Measurements from ENCODE around the gene LARP1B.
"Not testable (repeated sequence)": the region's sequence is repeated elsewhere in the genome, so short reads cannot be mapped to it uniquely, and the experiment has no call there.

LARP1B gene

DNA sequence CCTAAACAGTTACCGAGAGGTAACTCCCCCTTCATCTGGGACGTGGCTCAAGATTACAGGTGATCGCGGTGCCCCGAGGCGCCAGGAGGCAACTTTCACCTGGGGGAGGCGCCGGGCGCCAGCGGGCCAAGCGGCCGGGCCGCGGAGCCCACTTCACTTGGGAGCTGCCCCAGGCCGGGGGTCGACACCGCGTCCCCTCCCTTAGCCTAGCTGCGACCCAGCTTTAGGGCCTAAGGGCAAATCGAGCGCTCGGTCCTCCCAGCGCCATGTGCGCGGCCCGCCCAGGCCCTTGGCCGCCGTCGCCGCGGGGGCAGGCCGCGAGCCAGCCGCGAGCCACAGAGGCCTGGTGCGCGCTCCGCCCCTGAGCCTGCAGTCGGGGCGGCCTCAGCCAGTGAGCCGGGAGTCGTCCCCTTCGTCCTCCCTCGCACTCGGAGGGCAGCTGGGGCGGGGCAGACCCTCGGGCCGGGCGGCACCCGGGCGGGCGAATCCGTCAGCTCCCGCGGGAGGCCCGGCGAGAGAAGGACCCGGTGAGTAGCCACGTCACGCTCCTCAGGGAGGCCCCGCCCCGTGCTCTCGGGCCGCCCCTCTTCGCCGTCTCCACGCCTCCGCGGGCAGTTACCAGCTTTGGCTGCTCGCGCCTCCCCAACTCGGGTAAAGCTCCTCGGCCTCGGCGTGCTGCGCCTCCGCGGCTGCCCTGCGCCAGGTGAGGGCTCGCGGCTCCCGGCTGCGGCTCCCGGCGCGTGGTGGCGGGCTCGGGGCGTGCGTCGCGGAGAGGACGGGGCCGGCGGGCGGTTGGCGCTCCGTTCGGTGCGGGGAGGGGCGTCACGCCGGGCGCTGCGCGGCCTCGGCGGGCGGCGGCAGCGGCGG lies at the start of gene LARP1B:
TSS of gene LARP1B (plus strand) at position 614 of the 867 bp plus-strand sequence. CDS start 13,640 bp downstream, outside the sequence.
- peak; percentile 93 for DNase-seq

DNA sequence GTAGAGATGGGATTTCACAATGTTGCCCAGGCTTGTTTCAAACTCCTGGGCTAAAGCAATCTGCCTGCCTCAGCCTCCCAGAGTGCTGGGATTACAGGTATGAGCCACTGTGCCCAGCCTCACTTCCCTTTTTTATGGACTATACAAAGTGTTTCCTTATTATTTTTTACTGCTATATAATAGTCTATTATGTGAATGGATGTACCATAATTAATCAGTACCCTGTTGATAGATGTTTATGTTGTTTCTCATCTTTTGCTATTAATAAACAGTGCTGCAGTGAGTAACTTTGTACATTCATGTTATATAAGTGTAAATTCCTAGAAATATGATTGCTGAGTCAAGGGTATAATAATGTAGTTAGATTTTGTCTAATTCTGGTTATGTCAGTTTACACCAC lies 35.8 kb upstream of the LARP1B start:
- DNase-seq: no peak

GRCh38 chr4:128029907-128030306 lies 31.2 kb upstream of the LARP1B start:
- no peak for DNase-seq

DNA sequence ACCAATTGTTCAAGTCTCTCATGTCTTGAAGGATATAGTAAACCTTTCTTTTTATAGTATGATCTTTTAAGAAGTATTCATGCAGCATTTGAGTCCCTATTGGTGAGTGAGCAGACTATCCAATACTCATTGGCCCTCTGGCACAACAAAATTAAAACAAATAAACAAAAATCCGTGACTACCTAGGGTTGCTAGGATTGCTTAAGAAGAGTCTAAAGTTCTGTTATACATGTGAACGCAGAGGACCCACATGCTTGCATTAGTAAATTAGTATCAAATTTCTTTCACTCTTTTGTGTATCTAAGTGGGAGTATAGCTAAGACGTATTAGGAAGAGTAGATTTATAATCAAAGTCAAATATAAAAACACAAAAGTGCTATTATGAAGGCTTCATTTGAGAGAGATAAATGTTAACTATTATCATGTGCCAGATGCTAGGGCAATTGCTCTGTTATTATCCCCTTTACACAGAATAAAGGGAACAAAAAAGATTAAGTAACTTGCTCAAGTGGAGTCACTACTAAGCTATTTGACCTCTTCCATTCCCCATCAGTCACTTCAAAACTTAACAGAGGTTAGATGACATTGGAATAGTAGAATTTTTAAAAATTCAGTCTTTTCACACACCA lies 29.2 kb upstream of the LARP1B start:
- DNase-seq: no peak

DNA sequence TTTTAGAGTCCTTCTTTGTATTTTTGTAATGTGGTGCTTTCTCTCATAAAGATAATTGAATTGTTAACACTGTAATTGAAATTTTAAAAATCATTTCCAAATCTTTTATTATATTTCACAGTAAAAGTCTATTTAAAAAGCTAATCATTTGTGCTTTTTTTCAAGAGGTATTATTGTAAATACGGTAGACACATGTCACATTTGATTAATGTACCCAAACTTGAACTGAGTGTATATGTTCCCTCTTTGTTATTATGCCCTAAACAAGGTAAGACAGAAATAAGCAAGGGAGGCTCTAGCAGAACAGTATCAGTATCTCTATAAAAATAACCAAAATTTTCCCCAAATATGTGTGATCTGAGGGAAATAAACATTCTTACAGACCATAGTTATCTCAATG lies 21.5 kb upstream of the LARP1B start:
- DNase-seq: no peak

GRCh38 chr4:128047019-128047418 lies 14.1 kb upstream of the LARP1B start:
- not testable (repeated sequence) for DNase-seq

- DNase-seq: not testable (repeated sequence)
These were observed 13.6 kb upstream of the LARP1B start for GRCh38 chr4:128047514-128047913.

DNA sequence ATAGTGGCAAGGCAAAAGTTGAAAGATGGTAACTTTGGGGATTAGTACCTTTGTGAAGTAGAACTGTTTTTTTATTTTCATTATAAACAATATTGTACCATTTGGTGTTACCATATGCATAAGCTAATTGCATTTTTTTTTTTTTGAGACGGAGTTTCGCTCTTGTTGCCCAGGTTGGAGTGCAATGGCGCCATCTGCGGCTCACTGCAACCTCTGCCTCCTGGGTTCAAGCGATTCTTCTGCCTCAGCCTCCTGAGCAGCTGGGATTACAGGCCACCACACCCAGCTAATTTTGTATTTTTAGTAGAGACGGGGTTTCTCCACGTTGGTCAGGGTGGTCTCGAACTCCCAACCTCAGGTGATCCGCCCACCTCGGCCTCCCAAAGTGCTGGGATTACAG lies 9.9 kb upstream of the LARP1B start:
- not testable (repeated sequence) for DNase-seq

DNA sequence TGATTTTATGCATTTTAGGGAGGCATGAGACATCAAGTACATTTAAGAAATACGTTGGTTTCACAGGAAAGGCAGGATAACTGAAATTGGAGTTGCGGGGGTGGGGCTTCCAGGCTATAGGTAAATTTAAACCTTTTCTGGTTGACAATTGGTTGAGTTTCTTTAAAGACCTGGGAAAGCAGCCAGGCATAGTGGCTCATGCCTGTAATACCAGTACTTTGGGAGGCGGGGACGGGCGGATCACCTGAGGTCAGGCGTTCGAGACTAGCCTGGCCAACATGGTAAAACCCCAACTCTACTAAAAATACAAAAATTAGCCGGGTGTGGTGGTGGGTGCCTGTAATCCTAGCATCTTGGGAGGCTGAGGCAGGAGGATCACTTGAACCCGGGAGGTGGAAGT lies 6.2 kb upstream of the LARP1B start:
- DNase-seq: not testable (repeated sequence)

- not testable (repeated sequence) for DNase-seq
These were observed 5.5 kb upstream of the LARP1B start for GRCh38 chr4:128055441-128056206.

DNA sequence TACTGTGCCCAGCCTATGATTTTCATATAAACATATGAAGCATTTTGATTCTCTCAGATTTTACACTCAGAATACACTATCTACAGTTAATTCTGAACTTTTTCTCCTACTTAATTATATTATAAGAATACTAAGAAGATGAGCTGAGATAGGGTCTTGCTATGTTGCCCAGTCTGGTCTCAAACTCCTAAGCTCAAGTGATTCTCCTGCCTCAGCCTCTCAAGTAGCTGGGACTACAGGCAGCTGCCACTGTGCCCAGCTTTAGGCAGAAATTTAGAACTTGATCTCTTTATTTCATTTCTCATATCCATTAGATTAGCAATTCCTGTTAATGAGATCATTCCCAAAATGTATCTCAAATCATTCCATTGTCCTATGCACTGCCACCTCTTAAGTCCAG lies 4.7 kb upstream of the LARP1B start:
- DNase-seq: no peak

DNA sequence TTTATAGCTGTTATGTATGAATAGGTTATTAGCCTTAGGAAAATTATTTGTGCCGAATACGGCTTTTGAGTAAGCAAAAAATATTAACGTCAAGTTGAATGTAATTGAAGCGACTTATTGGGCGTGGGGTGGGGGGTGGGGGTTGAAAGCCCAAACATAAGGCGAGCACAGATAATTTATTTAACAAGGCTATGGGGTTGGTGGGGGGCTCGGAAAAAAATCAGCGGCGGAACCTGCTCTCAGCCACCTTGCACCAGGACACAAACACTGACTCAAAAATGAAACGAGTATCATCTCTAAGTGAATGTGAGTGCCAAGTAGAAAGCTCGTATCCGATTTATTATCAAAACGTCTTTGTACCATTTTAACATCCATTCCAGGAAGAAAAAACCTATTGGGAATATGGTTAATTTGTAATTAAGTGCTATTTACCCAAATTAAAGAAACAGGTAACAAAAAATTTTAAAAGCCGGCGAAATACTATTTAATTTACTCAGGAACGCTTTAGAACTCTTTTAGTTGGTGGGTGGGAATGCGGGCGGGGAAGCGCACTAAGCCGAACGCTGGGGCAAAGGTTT lies 902 bp upstream of the LARP1B start:
- DNase-seq: peak; percentile 3

GRCh38 chr4:128061566-128062536 lies 739 bp downstream of the LARP1B start:
- peak; percentile 75 for DNase-seq

GRCh38 chr4:128066453-128066820 lies 5.3 kb downstream of the LARP1B start:
- DNase-seq: not testable (repeated sequence)

DNA sequence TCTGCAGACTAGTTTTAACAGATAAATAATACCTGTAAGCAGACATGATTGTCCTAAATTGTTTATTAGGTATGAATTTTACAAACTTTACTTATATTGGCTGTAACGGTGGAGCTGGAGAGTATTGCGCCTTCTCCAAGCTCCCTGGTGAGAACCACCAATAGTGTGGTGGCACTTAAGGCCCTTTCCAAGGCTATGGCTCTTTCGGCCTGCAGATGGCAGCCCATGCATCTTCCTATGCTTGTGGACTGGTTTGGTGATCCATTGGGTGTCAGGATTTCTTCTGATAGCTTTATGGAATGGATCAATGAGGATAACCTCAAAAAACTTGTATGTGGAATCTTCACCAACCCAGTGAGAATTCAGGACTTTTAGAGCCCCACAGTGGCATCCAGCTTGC lies 7.8 kb downstream of the LARP1B start:
- no peak for DNase-seq

GRCh38 chr4:128076464-128076863 lies 15.4 kb downstream of the LARP1B start:
- DNase-seq: no peak

- not testable (repeated sequence) for DNase-seq
These were observed 34.2 kb downstream of the LARP1B start for GRCh38 chr4:128095293-128095692.

DNA sequence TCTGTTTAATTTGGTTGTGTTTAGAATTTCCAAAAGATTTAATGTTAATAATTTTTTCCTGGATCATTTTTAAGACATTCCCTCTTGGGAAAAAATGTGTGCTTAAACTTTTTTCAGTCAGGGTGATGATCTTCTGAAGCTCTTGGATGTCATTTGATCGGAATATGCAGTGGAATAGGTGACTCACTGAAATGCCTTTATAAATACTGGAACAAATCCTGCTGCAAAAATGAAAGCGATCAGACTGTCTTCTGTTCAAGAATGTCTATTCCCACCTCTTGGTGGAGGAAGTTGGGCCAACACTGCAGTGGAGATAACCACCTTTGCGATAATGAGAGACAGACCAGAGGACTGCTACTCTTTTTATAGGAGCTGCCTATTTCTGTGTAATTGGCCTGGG lies 46.7 kb downstream of the LARP1B start:
- DNase-seq: no peak

- DNase-seq: no peak
These were observed 61.9 kb downstream of the LARP1B start for GRCh38 chr4:128123036-128123435.

GRCh38 chr4:128130621-128131020 lies 69.5 kb downstream of the LARP1B start:
- DNase-seq: no peak

GRCh38 chr4:128134925-128135324 lies 73.8 kb downstream of the LARP1B start:
- DNase-seq: no peak

DNA sequence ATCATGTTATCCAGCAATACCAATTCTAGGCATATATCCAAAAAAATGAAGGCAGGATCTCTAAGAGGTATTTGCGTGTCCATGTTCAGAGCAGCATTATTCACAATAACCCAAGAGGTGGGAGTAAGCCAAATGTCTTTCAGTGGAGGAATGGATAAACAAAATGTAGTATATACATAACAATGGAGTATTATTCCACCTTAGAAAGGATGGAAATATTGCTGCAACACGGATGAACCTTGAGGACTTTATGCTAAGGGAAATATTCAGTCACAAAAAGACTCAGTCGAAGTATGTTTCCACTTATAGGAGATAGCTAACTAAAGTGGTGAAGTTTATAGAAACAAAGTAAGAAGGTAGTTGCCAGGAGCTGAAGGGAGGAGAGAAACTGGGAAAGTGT lies 74.3 kb downstream of the LARP1B start:
- DNase-seq: no peak
